HG03354 (cell line): ENCODE data around the gene PSD4.

Experiments
- ATAC-seq: cut with Tn5 transposase; IDR thresholded peaks from one replicate; pipeline ENCODE4 v1.9.1; 2021; ENCODE audit warnings: mild to moderate bottlenecking; ENCODE audit not compliant: unreplicated experiment, poor library complexity, severe bottlenecking

PSD4 gene

DNA sequence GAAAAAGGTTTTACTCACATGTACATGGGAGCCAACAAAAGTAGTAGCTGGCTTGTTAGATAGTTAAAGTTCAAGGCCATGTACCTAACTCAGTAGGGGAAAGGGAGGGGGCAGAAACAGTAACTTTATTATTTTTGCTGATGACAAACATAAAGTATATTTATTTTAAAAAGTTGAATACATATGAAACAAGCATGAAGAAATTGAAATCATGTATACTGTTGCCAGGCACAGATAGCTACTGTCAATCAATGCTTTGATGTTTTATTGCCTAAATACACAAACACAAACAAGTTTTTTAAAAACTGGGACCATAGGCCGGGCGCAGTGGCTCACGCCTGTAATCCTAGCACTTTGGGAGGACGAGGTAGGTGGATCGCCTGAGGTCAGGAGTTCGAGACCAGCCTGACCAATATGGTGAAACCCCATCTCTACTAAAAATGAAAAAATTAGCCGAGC, 7.6 kb upstream of the PSD4 start:
- ATAC-seq: no peak

DNA sequence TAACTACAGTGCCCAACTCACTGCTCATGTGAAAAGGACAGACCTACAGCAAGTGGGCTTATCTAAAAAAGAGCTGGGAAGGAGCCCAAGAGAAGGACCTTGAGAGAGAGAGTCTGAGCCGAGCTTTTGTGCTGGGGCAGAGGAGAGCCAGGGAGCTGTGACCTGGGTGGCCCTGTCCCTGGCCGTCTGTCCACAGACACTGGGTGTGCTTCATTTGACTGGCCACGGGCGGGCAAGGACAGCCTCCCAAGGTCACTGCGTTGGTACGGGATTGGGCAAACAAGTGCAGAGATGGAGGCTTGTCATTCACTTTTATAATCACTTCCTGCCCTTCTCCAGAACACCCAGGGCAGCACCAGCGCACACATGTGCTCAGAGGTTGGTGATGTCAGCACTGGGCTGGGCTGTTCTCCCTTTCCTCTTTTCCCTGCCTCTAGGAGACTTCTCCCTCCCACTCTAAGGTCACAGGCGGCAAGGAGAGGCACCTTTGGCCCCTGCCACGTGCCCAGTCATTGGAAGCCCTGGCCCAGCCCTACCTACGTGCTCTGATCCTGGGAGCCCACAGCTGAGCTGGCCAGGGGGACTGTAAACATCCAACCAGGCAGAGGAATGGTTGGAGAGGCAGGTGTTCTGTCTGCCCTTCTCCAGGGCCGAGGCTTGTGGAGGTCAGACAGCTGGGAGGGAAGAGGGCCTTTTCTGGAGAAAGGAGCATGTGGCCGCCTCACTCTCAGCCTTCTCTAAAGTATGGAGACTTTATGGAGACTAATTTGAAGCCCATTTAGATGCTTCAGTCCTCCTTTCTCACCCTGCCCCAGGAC, 6.4 kb upstream of the PSD4 start:
- ATAC-seq: no peak

DNA sequence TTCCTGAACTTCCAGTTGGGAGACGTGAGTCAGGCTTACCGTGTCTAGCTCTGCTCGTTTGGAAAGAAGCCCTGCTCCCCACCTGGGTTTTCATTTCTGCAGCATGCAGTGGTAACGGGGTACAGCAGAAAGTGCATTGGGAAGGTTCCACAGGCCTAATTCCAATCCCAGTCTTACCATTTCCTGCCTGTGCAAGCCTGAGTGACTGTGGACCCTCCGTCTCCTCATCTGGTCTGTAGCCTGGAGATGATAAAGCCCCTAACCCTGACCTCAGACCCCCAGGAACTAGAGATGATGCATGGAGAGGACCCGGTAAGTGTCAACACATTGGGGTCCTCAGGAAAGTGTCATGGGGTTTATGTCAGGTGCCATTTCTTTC, 5.8 kb upstream of the PSD4 start:
- ATAC-seq: no peak

DNA sequence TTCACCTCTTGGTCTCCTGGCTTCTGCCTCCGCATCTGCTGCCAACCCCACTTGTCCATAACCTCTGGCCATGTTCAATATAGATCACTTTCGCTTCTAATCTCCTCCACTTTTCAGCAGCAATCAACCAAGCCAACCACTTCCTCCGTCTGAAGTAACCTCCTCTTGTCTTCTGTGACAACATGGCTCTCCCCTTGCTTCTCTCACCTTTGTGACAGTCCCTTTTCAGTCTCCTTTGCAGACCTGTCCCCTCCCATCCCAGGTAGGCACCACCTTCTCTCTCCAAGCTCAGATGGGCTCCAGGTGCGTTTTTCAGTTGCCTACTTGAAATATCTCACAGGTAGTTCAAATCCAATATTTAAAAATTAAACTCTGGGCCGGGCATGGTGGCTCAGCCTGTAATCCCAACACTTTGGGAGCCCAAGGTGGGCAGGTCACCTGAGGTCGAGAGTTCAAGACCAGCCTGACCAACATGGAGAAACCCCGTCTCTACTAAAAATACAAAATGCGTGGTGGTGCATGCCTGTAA, 4.7 kb upstream of the PSD4 start:
- no peak for ATAC-seq

DNA sequence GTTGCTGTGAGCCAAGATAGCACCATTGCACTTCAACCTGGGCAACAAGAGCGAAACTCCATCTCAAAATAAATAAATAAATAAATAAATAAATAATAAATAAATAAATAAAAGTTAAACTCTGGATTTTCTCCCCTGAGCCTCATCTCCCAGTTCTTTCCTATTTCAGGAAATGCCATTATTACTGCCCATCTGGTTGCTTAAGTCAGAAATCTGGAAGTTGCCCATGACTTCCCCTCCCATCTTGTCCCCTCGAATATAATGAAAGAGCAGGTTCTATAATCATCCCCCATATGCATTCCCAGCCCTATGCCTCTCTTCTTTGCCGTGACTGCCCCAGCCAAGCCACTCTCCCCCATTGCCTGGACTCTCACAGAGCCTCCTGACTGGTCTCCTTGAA, 4.2 kb upstream of the PSD4 start:
- no peak for ATAC-seq

DNA sequence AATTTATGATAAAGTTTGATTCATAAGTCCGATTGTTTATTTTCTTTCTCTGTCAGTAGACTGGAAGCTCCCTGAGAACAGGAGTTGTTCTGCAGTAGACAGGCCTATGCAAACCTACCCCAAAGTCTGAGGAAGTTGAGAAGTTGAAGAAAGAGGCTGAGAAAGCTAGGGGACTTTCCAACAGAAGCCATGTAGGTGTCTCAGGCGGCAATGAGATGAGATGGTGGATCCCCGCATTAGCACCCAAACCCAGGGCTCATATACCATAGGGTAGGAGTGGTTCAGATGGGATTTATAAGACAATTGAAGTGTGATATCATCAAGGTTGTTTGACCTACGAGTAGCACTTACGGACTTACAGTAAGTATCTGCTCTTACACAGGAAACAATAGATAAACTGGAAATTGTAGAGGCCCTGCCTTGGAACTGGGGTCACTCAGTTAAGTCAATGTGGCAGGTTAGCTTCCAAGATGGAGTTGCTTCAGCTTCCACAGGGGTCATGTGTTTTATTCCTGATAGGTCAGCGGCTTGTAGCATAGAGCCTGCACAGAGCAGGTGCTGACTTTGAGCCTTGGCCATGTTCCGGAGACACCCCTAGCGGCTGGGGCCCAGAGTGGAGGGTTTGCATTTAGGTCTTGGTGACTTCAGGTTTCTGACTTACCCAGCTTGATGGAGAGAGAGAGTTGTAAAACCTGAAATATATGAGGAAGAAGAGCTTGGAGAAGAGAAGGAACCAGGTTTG, 2.3 kb upstream of the PSD4 start:
- no peak for ATAC-seq

DNA sequence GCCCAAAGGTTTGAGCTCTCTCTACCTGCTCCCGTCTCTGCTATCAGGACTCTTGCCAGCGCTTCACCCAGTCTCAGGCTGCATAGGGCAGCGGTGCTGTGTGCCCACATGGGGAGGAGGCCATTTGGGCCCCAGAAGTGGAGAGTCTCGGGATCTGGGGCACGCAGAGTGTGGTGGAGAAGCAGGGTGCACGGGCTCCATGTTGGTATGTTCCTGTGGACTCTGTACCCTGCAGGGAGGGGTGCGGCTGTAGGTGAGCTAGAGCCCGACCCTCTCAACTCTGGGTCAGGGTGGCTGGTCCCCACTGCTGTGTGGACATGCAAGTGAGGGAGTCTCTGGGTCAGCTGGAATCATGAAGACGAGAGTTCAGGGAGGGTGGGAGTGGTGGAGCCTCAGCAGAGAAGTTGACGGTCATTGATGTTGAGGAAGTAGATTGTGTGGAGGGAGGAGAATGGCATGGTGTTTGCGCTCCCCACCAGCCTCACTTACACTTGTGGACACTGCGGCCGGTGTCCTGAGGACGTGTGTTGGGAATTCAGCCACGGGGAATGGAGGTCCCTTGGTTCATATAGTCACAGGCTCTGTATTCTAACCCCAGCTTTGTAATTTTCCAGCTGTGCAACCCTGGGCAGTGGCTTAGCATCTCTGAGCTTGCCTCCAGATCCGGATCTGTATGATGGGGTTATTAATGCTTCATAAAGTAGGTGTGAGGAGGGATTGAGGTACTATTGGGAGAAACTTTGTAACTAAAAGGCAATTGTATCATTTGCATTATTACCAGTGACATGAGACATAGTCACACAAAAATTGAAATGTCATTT, 840 bp upstream of the PSD4 start:
- ATAC-seq: no peak

DNA sequence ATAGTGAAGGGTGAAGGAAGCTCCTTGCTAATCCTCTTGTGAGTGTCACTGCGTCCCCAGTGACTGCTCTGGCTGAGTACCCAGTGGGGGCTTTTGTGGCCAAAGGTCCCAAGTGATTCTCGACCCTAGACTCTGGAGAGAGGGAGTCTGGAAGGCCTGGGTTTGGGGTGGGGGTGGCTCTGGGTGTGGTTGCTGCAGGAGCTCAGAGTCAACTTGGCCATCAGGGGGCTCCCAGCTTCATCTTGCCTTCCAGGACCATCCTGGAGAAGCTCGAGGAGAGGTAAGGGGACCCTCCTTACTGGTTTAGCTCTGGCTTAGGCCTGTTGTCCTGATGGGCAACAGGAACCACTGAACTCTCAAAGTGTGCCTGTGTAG, 592 bp downstream of the PSD4 start:
- ATAC-seq: no peak

DNA sequence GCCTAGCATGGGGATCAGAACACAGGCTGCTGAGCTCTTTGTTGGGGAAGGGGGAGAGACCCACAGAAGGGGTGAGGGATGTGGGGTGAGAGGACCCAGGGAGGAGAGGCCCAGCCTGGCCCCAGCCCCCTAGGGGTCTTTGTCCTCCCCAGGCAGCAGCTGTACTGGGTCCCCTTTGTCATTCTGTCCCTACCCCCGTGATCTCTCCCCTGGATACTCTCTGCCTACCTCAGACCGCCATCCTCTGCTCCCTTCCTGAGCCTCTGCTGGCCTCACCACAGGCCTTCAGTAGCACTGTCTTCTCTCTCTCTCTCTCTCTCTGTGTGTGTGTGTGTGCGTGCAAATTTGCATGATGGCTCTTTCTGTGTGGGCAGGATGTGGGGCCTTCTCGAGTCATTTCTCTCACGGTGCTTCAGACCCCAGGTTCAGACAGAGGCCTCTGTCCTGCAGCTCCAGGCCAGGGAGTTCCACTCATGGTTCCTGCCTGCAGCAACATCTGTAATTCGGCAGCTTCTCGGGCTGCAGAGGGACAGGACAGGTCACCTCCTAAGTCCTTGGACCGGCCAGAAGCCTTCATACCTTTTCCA, 1.4 kb downstream of the PSD4 start:
- peak; percentile 78 for ATAC-seq

DNA sequence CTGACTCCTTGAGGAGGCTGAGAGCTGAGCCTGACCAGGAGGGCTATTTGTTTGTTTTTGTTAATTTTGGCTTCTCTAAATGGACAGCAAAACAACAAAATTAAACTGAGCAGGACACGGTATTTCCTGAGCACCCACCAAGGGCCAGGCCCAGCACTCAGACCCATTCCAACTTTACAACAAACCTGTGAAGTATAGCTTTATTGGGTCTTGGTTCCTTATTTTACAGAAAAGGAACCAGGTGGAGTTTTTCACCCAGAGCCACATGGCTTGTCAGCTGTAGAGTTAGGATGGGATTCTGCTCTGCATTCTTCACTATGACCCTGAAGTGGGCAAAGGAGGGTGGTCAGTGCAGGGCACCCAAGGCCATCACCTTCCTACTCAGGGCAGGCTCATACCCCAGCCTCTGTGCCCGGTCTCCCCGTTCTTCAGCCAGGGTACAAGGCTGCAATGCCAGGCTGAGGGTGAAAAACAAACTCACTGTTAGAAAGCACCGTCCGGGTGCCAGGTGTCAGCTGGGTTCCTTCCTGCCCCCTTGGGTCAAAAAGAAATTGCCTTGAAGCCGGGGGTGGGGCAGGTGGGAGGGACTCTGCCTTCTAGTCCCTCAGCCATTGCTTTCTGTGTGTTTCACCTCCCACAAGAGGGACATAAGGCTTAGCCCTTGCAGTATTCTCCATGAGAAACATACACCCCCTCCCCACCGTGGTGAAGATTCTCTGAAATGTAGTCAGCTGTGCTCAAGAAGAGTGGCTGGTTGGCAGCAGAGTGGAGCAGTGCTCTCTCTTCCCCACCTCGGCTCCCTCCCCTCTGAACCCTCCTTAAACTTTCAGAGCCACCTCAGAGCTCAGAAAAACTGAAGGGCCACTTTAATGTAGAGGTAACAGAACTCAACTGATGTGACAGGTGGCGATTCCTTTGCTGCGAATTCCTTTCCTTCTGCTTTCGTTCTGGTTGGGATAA, 2.2 kb downstream of the PSD4 start:
- ATAC-seq: no peak

DNA sequence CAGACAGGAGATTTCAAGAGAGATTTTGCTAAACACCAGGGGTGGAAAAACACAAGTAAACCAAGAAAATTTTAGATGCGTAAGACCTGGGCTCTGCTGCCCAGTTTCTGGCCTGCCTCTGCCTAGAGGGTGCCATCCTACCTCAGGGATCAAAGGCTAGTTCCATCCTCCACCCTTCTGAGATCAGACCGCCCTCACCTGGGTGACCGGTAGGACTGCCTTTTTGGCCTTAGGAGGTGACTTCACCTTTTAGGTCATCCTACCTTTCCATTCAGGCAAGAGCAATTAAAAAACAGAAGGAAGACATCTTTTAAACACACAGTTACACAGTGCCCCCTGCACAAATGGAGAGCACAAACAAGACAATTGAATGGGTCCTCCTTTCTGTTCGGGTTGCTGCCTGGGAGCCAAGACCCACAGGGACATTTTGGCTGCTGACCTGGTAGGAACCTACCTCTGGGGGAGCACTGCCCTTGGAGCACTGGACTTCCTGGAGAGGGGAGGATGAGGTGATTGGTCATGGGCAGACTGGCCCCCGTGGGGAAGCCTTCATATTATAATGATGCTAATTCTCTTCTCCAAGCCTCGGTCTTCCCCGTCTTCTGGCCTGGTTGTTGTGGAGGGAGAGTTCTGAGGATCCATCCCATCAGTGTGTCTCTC, 3.1 kb downstream of the PSD4 start:
- ATAC-seq: no peak

DNA sequence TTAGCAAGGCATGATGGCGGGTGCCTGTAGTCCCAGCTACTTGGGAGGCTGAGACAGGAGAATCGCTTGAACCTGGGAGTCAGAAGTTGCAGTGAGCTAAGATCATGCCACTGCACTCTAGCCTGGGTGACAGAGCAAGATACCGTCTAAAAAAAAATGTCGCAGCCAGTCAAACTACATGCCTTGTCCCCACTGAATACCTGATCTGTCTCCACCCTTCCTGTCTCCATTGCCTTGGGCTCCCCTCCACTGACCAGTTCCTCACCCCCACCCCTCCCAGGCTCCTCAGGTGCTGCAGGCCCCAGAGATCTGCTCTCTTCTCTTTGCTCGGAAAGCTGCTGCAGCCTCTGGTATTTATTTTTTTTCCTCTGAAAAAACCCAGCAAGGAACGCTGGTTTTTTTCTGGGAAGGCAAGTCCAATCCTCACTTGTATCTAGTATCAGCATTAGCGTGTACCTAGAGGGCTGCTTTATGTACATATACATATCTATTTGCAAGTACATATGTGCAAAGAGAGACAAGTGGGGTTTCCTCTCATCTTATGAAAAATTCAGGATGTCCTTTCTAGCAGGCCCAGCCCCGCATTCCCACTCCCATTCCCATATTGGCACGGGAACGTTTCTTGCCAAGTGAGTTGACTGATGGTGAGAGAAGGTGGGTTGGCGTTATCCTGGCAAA, 4.4 kb downstream of the PSD4 start:
- no peak for ATAC-seq

DNA sequence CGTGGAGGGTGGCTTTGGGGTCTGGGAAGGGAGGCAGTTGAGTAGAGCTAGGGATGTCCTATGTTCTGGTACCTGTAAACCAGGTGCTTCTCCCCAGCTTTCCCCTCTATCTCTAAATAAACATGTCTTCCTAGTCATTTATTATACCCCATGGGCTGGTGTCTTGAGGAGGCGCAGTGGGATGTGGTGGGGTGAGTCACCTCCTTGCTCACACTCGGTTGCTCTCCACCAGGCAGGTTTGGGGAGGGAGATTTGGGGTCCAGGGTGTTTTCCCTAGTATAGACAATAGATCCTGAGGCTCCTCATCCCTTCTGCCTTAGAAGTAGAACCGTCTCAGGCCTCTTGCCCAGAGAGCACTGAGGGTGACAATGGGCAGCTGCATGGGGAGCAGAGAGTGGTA, 5.1 kb downstream of the PSD4 start:
- no peak for ATAC-seq

DNA sequence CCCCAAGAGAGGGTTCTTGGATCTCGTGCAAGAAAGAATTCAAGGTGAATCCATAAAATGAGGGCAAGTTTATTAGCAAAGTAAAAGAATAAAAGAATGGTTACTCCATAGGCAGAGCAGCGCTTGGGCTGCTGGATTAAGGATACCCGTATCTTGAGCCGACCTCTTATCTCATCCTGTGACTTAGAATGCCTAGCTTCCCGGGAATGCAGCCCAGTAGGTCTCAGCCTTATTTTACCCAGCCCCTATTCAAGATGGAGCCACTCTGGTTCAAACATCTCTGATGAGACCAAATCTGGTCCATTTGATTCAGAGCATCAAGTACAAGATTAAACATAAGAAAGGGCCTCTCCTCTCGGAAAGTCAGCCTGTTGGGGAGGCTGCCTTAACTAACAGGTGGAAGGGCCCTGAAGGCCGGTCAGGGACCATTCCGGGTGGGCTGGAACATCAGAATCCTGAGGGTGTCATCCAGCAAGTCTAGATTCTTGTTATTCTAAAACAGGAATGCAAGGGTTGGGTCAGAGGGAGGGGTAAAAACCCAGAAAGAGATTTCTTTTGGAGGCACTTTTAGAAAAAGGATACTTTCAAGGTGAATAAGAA, 5.8 kb downstream of the PSD4 start:
- ATAC-seq: no peak

DNA sequence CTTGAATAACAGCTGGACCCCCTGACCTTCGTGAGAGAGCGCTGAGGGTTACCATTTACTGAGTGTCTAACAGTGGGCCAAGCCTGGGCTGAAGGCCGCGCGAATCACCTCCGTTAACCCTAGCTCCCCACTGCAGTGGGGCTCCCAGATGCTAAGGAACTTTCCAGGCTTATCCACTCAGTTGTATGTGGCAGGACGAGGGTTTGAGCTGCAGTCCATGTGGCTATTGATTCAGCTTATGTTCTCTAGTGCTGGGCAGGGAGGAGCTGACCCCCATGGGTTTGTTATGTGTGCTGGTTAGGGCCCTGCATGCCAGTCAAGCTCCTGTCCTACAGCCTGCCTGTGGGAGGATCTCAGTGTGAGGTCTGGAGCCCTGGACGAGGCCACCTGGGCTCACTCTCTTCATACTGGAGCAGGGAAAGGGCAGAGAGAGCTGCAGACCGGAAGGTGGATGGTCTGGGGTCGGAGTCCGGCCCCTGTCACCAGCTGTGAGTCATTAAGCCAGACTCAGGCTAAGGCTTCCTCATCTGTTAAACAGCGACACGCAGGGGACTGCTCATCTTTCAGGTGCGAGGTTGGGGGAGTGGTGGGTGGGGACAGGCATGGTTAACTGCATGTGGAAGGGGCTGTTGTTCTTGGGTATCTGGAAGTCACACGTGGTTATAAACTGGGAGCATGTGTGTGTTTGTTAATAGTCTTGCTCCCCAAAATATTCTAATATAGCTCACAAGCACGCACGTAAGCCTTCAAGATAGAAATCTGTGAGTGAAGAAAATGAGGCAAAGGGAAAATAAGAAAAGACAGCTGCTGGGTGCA, 6.6 kb downstream of the PSD4 start:
- ATAC-seq: no peak

DNA sequence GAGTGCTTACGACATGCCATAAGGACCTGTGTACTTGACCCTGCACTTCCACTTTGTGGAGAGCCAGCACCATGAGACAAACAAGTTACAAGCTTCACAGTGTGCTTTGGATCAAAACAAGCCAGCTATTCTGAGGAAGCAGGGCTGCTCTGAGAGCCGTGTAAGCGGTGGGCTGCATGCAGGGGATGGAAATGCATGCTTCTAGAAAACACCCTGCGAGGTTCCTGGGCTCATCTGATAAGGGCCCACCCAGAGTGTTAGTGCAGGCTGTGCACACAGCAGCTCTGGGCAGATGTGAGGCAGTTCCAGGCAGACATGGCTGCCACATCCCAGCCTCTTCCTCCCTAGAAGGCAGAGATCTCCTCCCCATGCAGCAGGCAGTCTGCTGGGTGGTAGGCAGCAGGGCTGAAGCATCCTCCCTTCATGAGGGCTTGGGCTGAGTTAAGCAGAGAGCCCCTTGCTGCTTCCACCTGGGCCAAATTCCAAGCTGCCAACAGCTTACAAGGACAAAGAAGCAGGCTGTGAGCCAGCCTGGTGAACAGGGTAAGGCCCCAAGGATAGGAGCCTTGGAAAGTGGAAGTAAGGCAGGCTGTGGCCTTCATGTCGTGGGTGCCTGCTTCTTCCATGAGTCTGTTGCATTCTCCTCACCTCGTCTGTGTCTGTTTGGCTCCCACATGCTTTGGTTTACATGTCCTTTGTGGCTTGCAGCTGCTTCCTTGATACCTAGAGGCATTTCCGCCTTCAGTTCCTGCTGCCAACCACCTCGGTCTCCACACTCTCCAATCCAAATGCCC, 7.7 kb downstream of the PSD4 start:
- ATAC-seq: no peak
